CD4-positive, alpha-beta T cell treated with Interleukin-6 for 4 hours (primary cell): Measurements from ENCODE around the gene OSBPL9.
"Not testable (repeated sequence)": the region's sequence is repeated elsewhere in the genome, so short reads cannot be mapped to it uniquely, and the experiment has no call there.

ENCODE experiments used
- DNase-seq: peaks from one replicate; pipeline ENCODE4 v3.0.0-alpha.2; 2020; ENCODE audit warnings: mixed read lengths

The OSBPL9 gene

DNA sequence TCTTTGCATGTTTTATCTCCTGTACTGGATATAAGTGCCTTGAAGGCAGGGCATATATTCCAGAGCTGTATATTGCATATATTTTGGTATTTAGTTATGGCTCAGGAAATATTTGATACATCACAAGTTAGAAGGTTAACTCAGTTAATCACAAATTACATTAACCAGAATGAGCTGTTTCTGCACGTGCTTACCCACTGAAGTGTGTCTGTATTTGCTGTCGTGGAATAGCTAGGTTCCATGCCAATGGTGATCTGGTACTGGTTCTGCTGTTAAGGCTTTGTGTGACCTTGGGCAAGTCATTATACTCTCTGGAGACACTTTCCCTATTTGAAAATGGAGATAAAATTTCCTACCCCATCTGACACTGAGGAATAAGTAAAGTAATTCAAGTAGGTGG, 50.7 kb downstream of the OSBPL9 start:
- DNase-seq = no peak

DNA sequence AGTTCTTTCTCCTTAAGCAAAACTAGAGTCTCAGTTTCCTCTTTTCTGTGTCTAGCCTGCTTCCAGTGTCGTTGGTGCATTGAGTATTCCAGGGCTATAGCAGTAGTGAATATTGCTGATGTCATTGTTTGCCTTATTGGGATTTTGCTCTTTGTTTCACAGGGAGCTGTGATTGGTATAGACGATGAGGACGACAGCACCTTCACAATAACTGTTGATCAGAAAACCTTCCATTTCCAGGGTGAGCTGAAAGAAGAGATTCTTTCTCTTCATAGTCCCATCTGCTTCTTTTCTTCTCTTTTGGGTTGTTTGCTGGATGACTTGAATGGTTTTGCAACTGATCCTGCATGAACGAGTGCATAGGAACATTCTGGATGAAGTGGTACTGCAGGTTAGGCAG, 52.4 kb downstream of the OSBPL9 start:
- no peak for DNase-seq

DNA sequence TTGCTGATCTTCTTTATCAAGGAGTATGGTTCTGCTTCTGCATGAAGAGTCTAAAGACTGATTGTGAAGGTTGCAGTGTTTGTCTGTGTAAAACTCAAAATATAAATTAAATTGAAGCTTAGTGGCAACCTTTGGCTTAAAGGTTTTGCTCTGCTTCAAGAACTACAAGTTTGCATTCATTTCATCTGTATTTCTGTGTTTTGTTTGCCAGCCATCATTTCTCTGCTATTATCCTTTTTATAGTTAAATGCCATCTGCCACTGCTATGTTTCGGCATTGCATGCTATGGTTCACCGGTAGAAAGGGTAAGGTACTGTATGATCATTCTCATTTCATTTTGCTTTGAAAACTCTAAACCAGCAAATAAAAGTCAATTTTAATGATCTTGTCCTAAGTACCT, 52.9 kb downstream of the OSBPL9 start:
- no peak for DNase-seq

DNA sequence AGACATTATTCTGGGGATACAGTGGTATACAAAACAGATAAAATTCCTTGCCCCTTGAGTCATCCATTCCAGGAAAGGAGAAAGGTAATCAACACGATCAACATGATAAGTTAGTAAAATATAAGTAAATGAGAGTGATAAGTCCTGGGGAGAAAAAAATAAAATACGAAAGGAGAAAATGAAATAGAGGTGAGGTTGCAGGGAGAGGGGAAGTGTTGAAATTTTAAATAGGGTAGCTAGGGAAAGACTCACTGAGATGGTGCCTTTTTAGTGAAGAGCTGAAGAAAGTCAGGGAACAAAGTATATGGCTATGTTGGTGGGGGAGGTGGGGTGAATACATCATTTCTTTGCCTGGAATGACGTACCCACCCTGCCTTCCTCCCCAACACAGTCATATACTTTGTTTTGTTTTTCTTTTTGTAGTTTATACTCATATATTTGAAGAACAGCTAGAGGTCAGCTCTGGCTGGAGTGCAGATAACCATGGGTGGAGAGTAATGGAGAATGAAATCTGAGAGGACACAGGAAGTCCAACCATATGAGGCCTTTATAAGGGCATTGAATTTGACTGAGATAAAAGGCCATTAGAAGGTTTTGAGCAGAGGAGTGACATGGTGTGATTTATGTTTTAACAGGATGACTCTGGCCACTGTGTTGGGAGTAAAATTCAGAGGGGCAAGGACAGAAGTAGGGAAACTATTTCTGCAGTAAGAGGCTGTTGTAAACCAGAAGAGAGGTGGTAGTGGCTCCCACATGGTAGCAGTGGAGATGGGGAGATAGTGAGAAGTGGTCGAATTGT, 54.8 kb downstream of the OSBPL9 start:
- DNase-seq = no peak

DNA sequence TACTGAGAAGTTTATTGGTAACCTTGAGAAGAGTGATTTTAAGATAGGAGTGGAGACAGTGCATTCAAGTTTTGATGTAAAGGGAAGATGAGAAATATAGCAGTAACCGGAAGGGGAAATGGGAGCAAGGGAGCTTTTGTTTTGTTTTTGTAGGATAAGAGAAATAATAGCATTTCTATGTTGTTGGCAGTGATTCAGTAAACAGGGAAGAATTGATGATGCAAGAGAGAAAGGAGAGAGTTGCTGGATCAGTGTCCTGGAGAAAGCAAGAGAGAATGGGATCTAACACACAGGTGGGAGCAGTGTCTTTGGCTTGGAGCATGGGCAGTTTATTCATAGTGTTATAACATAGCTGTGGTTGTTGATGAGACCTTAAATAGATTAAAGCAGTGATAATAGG, 56.4 kb downstream of the OSBPL9 start:
- no peak for DNase-seq

DNA sequence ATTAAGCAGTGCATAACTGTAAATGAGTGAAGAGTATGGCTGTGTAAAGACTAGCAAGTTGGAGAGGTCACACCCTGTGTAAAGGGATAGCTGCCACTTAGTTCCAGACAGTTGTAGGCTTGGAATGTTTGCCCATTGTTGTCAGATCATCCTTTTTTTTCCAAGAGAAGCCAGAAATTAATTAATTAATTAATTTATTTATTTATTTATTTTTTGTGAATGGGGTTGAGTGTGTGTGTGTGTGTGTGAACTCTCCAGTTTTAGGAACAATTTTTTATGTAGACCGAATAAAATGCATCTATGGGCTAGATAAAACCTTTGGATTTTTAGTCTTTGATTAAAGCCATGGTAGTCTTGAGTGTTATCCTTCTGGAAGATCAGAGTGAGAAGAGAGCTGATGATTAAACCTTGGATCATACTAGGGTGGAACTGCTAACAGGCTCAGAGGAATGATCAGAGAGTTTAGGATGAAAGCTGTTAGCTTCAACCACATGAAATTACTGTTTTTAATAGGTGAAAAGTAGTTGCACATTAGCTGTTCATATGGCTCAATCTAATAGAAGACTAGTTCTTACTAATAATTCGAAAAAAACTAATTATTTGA, 58.4 kb downstream of the OSBPL9 start:
- DNase-seq = no peak

DNA sequence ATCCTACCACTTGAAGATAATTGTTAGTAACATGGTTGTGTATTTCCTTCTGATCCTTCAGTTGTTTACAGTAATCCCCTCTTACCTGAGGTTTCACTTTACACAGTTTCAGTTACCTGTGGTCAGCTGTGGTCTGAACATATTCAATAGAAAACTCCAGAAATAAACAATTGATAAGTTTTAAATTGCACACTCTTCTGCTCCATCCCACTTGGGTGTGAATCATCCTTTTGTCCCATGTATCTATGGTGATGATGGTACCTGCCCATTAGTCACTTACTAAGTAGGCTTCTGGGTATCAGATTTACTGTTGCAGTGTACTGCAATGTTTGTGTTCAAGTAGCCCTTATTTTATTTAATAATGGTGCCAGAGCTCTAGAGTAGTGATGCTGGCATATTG, 62.5 kb downstream of the OSBPL9 start:
- no peak for DNase-seq

DNA sequence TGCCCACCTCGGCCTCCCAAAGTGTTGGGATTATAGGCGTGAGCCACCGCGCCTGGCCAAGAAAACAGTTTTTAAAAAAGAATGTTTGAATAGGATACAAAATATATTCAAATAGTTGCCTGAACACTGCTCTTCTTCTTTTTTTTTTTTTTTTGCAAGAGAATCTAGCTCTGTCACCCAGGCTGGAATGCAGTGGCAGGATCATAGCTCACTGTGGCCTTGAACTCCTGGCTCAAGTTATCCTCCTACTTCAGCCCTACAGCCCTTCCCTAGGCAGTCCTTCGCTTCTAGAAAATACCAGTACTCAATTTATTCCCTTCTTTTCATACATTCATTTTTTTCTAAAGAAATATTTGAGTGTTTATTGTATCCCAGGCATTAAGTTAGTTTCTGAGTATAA, 67.9 kb downstream of the OSBPL9 start:
- no peak for DNase-seq

DNA sequence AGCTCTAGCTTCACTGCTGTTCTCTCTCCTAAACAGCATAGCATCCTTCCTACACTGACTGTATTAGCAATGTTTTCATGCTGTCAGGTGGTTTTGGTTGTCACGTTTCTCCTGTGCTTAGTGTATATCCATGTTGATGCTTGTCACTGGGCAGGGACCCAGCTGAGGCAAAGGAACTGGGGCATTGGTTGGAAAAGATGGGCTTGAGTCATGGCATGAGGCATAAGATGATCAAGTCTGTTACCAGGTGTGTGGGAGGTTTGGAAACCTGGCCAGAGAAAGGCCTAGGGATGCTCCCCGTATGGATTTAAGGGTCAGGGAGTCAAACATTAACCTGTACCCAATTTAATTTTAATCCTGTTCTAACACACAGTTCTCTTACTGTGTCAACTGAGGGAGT, 69.6 kb downstream of the OSBPL9 start:
- no peak for DNase-seq

DNA sequence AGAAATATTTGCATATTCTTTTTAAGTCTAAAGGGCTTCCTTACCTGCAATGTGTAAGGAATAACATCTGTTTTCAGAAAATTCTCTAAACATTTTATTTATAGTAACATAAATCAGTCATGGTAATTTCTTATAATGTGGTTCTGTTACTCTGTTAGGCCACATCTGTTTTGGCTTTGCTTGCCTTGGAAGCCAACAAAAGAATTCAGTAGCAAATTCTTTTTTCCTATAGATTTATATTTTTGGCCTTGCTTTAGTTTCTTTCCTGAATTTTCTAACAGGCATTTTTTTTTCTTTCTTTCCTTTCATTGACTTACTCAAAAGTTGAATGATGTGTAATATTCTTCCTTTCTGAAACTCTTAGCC, 72.2 kb downstream of the OSBPL9 start:
- DNase-seq = no peak

DNA sequence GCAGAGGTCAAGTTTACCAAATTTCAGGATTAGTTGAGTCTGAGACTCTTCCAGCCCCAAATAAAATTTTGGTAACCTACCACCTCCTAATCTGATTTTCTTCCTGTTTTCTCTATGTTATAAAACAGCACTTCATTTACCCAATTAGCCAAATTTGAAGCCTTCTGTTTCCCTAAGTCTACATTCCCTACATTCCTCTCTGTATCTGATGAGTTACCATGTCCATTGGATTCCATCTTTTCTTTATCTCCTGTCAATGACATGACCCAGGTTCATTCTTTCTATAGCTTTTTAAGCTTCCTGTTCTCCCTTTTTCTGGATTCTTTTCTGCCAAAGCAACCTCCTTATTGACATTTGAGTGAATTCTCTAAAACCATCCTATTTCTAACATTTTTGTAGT, 72.8 kb downstream of the OSBPL9 start:
- DNase-seq = no peak

DNA sequence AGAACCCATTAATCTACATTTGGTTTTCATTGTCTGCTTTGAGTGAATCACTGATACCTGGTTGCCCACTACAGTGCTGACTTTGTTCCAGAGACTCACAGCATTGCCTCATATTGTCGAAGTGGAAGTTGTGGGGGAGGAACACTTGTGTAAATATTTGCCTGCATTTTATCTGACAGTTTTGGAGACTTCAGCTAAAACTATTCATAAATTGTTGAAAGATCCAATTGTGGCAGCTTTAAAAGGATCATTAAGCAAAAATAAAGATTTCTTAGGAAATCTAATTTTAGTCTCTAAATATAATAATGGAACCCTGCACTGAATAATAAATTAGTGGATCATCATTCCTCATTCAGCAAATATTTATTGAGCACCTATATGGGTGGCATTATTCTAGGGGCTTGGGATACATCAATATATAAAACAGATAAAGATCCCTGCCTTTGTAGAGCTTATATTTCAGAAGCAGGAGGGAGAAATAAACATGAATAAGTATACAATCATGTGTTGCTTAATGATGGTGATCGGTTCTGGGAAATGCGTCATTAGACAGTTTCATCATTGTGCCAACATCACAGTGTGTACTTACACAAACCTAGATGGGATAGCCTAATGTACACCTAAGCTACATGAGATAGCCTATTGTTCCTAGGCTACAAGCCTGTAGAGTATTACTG, 73.5 kb downstream of the OSBPL9 start:
- no peak for DNase-seq

DNA sequence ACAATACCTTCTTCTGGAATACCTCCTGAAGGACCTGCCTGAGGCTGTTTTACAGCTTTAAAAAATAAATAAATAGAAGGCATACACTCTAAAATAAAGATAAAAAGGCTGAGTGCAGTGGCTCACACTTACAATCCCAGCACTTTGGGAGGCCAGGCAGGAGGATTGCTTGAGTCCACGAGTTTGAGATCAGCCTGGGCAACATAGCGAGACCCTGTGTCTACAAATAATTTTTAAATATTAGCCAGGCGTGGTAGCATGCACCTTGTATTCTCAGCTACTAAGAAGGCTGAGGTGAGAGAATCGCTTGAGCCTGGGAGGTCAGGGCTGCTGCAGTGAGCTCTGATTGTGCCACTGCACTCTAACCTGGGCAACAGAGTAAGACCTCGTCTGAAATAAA, 75.0 kb downstream of the OSBPL9 start:
- DNase-seq = no peak

DNA sequence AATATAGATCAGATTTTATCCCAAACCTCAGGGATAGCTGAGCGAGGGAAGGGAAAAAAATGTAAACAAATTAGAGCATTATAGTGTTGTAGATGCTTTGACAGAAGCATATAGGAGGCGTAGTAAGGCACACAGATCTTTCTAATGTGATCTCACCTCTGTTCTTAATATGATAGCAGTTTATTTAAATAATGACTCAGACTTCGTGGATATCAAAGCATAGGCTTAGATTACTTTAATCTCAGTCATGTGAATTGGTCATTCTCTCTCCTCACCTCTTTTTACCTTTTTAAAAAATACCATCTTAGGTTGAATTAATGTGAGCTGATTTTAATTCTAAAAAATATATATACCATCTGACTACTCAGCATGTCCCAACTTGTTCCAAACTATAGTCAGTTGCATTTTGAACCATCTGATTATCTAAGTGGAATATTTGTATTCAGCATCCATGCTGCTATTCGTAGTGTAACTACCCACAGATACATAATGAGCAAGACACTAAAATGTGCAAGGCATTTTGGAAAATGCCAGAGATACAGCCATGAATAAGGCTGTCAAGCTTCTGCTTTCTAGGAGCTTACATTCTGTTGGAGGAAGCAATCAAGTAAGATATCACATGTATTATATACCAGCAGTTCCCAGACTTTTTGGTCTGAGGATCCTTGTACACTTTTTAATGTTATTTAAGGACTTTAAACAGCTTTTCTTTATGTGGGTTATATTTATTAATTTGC, 76.7 kb downstream of the OSBPL9 start:
- no peak for DNase-seq

DNA sequence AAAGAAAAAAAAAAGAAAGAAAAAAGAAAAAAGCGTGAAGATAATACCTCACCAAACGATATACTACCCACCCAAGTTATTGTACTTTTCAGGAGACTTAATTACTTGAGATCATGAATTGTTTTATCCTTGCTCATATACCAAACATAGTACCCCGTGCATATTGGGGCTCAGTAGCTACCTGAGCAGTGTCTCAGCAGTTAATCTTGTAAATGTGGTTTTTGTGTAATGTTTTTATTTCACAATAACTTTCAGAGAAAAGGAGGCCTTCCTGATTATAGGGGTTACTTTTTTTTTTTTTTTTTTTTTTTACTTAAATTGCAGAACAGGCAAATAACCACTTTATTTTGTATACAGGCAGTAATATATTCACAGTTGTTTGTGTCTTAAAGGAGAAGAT, 80.3 kb downstream of the OSBPL9 start:
- no peak for DNase-seq

DNA sequence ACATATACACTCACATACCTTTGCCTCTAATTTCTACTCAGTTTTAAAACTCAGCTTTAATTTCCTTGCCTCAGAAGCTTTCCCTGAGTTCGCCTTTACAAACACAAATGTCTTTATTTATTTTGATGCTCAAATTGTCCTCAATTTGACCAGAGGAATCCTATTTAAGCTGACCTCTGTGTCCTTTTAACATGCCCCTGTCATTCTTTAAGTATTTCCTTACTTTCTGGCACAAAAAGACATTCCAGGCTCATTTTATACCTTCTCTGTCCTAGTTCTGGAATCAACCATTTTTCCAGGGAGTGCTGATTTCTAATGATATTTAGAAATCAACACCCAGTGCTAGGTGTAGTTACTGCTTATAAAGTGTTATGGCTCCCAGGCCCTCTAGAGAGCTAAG, 82.5 kb downstream of the OSBPL9 start:
- no peak for DNase-seq

DNA sequence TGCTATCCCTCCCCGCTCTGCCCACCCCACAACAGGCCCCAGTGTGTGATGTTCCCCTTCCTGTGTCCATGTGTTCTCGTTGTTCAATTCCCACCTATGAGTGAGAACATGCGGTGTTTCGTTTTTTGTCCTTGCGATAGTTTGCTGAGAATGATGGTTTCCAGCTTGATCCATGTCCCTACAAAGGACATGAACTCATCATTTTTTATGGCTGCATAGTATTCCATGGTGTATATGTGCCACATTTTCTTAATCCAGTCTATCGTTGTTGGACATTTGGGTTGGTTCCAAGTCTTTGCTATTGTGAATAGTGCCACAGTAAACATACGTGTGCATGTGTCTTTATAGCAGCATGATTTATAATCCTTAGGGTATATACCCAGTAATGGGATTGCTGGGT, 84.9 kb downstream of the OSBPL9 start:
- DNase-seq = not testable (repeated sequence)

DNA sequence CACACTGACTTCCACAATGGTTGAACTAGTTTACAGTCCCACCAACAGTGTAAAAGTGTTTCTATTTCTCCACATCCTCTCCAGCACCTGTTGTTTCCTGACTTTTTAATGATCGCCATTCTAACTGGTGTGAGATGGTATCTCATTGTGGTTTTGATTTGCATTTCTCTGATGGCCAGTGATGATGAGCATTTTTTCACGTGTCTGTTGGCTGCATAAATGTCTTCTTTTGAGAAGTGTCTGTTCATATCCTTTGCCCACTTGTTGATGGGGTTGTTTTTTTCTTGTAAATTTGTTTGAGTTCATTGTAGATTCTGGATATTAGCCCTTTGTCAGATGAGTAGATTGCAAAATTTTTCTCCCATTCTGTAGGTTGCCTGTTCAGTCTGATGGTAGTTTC, 85.3 kb downstream of the OSBPL9 start:
- DNase-seq = not testable (repeated sequence)

DNA sequence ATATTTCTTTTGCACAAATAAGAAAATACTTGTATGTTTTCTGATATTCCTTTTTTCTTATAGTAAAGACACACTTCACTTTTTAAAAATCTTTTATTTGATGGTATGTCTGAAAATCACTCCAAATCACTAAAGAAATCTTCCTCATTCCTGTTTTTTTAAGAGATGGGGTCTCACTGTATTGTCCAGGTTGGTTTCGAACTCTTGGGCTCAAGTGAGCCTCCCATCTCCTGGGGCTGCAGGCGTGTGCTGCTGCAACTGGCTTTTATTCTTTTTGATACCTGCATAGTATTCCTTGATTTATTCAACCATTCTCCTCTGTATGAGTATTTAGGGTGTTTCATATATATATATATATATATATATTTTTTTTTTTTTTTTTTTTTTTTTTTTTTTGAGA, 88.1 kb downstream of the OSBPL9 start:
- no peak for DNase-seq

DNA sequence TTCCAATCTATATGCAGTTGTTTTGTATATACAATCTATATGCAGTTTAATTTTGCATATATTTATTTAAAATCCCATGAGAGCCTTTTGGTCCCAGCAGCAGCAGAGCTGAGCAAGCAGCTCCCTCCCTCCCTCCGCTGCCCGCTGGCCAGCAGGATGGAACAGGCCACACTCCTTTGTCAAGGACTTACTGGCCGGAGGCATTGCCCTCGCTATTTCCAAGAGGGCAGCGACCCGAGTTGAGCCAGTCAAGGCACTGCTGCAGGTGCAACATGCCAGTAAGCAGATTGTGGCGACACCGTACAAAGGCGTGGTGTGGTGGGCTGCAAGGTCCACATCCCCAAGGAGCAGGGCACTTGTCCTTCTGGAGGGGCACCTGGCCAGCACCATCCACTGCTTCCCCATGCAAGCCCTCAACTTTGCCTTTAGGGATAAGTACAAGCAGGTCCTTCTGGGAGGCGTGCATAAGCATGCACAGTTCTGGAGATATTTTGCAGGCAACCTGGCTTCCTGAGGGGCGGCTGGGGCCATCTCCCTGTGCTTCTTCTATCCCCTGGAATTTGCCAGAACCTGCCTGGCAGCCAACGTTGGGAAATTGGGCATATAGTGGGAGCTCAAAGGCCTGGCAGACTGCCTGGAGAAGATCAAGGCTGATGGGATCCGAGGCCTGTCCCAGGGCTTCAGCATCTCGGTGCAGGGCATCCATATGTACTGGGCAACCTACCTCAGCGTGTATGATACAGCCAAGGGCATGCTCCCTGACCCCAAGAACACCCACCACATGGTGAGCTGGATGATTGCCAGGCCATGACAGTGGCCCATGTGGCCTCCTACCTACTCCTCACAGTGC, 92.2 kb downstream of the OSBPL9 start:
- DNase-seq = no peak

DNA sequence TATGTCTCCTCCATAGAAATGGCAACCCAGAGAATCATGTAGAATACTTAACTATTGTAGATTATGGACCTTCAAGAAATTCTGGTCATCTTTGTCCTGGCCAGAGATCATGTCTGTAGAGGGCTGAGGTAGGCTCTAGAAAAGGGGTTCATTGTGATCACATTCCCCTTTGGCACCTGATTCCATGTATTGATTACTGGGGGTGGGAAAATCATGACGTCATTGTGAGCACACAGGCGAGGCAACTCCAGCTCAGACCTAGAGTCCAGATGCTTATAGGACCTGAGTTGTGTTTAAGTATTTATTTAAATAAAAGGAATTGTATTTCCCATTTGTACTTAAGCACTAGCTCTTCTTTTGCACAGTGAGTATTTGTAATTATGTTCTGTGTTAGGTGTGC, 93.1 kb downstream of the OSBPL9 start:
- no peak for DNase-seq

DNA sequence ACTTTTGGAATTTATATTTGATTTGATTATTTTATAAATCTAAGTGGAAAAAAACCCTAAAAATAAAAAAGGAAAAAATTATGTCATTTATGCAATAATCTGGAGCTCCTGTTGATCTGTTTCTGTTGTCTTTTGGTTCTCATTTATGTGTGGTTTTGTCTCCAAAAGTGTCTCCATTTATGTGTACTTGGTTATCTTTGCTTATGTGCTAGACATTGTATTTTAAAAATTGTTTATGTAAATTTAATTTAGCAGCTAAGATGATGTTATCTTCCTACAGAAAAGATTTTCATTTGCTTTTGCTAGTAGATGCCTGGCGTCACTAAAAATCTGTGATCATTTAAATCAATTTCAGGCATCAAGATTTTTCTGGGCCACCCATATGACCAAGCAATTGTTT, 95.7 kb downstream of the OSBPL9 start:
- no peak for DNase-seq
